HCT116 (cell line): ENCODE measurements around the gene GOSR1. TPM values are rescaled to one million over a fixed set of nuclear protein-coding genes. Genes with fewer than 3 reads are reported as not detected.
"Not testable (repeated sequence)": the region's sequence is repeated elsewhere in the genome, so short reads cannot be mapped to it uniquely, and the experiment has no call there.

Source experiments
- ATAC-seq: fragments of 200-7000 bp; cut with Tn5 transposase; 2 replicates; pipeline ENCODE4 v1.9.1; 2020; ENCODE audit warnings: mild to moderate bottlenecking, moderate library complexity
- BruUV-seq: library from RNA; stranded (reverse); fragments of 400-500 nt; replicated peaks from 2 replicates; lab custom pipeline; 2021; lab: Mats Ljungman, UMichigan
- CTCF ChIA-PET: fragments of 300-600 bp; sonication (Branson Sonifier 250); formaldehyde crosslinking; loops from one replicate; lab custom pipeline; 2021; ENCODE audit warnings: antibody characterized with exemption; lab: Charles Lee
- POLR2A ChIA-PET: fragments of 300-600, 350-600 bp; sonication (Branson Sonifier 250); formaldehyde crosslinking; loops from one replicate; lab custom pipeline; 2021; ENCODE audit warnings: antibody characterized with exemption; lab: Charles Lee
- RAD21 ChIA-PET, 2 experiments: fragments of 300-600 bp; sonication (Branson Sonifier 250); formaldehyde crosslinking; loops; one replicate each; lab custom pipeline; 2023; ENCODE audit warnings: low total read pairs in 2 of 2; ENCODE audit not compliant: uncharacterized antibody in 2 of 2, unreplicated experiment in 2 of 2, low non-redundant PET in 1 of 2; lab: Charles Lee
- DNase-seq: peaks from one replicate; pipeline ENCODE4 v3.0.0-alpha.2; 2010; ENCODE audit warnings: low read depth, low spot score
- H2AFZ ChIP-seq: fragments of 200-600 bp; shearing (Covaris generic), sonication (generic); 2 replicates; pipeline ENCODE4 v1.6.1; 2017; ENCODE audit warnings: low read depth, mixed run types, mixed read lengths, antibody characterized with exemption, low read length; ENCODE audit not compliant: poor library complexity, severe bottlenecking
- H3K27ac ChIP-seq: 2 replicates; pipeline ENCODE4 v1.5.1; 2012; ENCODE audit warnings: low read depth, low read length
- H3K27me3 ChIP-seq: fragments of 200-600 bp; sonication (generic); 2 replicates; pipeline ENCODE4 v1.6.1; 2016; ENCODE audit warnings: mixed run types, low read length, mixed read lengths; ENCODE audit not compliant: insufficient read depth
- H3K36me3 ChIP-seq, 2 experiments: fragments of 200-500 bp in 1 of 2; fragments of 200-600 bp in 1 of 2; sonication (Bioruptor generic) in 1 of 2; sonication (generic) in 1 of 2; 2 replicates each; pipeline versions ENCODE4 v1.5.1 to v1.6.1; 2014 to 2016; ENCODE audit warnings: low read length in 2 of 2, inconsistent platforms in 1 of 2, mixed read lengths in 1 of 2, mixed run types in 1 of 2; ENCODE audit not compliant: insufficient read depth in 2 of 2, control insufficient read depth in 1 of 2
- H3K4me1 ChIP-seq, 2 experiments: fragments of 200-600 bp in 1 of 2; sonication (generic) in 1 of 2; 2 replicates each; pipeline versions ENCODE4 v1.5.1 to v1.6.1; 2012 to 2017; ENCODE audit warnings: low read length in 2 of 2, inconsistent platforms in 1 of 2, mild to moderate bottlenecking in 1 of 2, mixed read lengths in 1 of 2, mixed run types in 1 of 2, moderate library complexity in 1 of 2; ENCODE audit not compliant: insufficient read depth in 2 of 2, control insufficient read depth in 1 of 2
- H3K4me2 ChIP-seq: fragments of 200-600 bp; sonication (generic); 2 replicates; pipeline ENCODE4 v1.6.1; 2017; ENCODE audit warnings: mixed run types, low read length, mixed read lengths
- H3K4me3 ChIP-seq, 2 experiments: fragments of 200-600 bp in 1 of 2; sonication (generic) in 1 of 2; replicated peaks in 1 of 2; 2 replicates each; pipeline ENCODE4 v1.5.1; 2011 to 2016; ENCODE audit warnings: low read length in 2 of 2, control low read depth in 1 of 2, low read depth in 1 of 2, mild to moderate bottlenecking in 1 of 2, mixed read lengths in 1 of 2, mixed run types in 1 of 2
- H3K79me2 ChIP-seq: fragments of 200-600 bp; sonication (generic); 2 replicates; pipeline ENCODE4 v1.6.1; 2017; ENCODE audit warnings: mild to moderate bottlenecking, mixed run types, low read length, moderate library complexity, mixed read lengths; ENCODE audit not compliant: insufficient read depth
- H3K9ac ChIP-seq: fragments of 200-600 bp; sonication (generic); 2 replicates; pipeline ENCODE4 v1.6.1; 2016; ENCODE audit warnings: low read length, mixed read lengths
- H3K9me2 ChIP-seq: fragments of 200-600 bp; sonication (generic), shearing (Covaris generic); 2 replicates; pipeline ENCODE4 v1.6.1; 2017; ENCODE audit warnings: mixed run types, mild to moderate bottlenecking, moderate library complexity; ENCODE audit not compliant: insufficient read depth
- H3K9me3 ChIP-seq, 2 experiments: fragments of 200-500 bp in 1 of 2; fragments of 200-600 bp in 1 of 2; sonication (Bioruptor generic) in 1 of 2; sonication (generic) in 1 of 2; 2 replicates each; pipeline ENCODE4 v1.6.1; 2014 to 2017; ENCODE audit warnings: low read length in 2 of 2, mixed read lengths in 2 of 2, inconsistent platforms in 1 of 2, low read depth in 1 of 2, mild to moderate bottlenecking in 1 of 2, mixed run types in 1 of 2, moderate library complexity in 1 of 2; ENCODE audit not compliant: control insufficient read depth in 1 of 2, insufficient read depth in 1 of 2
- H4K20me1 ChIP-seq: fragments of 200-600 bp; sonication (generic), shearing (Covaris generic); 2 replicates; pipeline ENCODE4 v1.6.1; 2017; ENCODE audit warnings: mixed run types, mild to moderate bottlenecking, moderate library complexity; ENCODE audit not compliant: insufficient read depth
- ATF3 ChIP-seq: IDR thresholded peaks from 2 replicates; pipeline ENCODE4 v1.6.1; 2012
- CEBPB ChIP-seq: IDR thresholded peaks from 2 replicates; pipeline ENCODE4 v1.6.1; 2012; ENCODE audit warnings: low read depth
- FOSL1 ChIP-seq: IDR thresholded peaks from 2 replicates; pipeline ENCODE4 v1.6.1; 2012; ENCODE audit warnings: low read depth
- POLR2AphosphoS5 ChIP-seq: IDR thresholded peaks from 2 replicates; pipeline ENCODE4 v1.6.1; 2011; ENCODE audit warnings: mild to moderate bottlenecking, low read depth, low read length, moderate library complexity
- TCF7L2 ChIP-seq: IDR thresholded peaks from 2 replicates; pipeline ENCODE4 v1.7.0; 2011; ENCODE audit warnings: borderline replicate concordance, inconsistent platforms; ENCODE audit not compliant: insufficient read depth, insufficient read length; ENCODE audit errors: extremely low read depth
- intact Hi-C: fragments of 100-400 bp; cut with micrococcal nuclease; formaldehyde crosslinking; loops from 2 replicates; pipeline ENCODE4 v1.10.0; 2022
- total RNA-seq: library from RNA; stranded (reverse); gene quantifications from one replicate; pipeline ENCODE4 v1.2.1, GENCODE V29; 2021; ENCODE audit not compliant: unreplicated experiment
- TF ChIP-seq, protein P1 (sequence below): IDR thresholded peaks from 2 replicates; pipeline ENCODE4 v1.6.1; 2012; ENCODE audit warnings: low read depth

GOSR1 gene
- total RNA-seq, 1 experiment from 2014 or later = 48.8 TPM

GRCh38 chr17:30570191-30570590 is 93.0 kb downstream of the GOSR1 start:
- Histone ChIP-seq H3K4me3 (no peak overlapping the region), H3K9me3 (no peaks in the 10 kb centered on the region), H3K4me1 (no peaks in the 10 kb centered on the region), H4K20me1 (no peaks in the 10 kb centered on the region), H3K9me2 (no peaks in the 10 kb centered on the region), H3K4me2 (no peak overlapping the region), H3K79me2 (no peaks in the 10 kb centered on the region), H3K27me3 (no peaks in the 10 kb centered on the region), H3K36me3 (no peaks in the 10 kb centered on the region), H3K27ac (no peak overlapping the region), H3K9ac (no peak overlapping the region)
- DNase-seq (no peak), ATAC-seq (no peak)
- ChIA-PET POLR2A (no interaction called here), CTCF (no interaction called here), RAD21 (no interaction called here)
- no TSS peak for BruUV-seq
- TF ChIP-seq, protein P1, sequence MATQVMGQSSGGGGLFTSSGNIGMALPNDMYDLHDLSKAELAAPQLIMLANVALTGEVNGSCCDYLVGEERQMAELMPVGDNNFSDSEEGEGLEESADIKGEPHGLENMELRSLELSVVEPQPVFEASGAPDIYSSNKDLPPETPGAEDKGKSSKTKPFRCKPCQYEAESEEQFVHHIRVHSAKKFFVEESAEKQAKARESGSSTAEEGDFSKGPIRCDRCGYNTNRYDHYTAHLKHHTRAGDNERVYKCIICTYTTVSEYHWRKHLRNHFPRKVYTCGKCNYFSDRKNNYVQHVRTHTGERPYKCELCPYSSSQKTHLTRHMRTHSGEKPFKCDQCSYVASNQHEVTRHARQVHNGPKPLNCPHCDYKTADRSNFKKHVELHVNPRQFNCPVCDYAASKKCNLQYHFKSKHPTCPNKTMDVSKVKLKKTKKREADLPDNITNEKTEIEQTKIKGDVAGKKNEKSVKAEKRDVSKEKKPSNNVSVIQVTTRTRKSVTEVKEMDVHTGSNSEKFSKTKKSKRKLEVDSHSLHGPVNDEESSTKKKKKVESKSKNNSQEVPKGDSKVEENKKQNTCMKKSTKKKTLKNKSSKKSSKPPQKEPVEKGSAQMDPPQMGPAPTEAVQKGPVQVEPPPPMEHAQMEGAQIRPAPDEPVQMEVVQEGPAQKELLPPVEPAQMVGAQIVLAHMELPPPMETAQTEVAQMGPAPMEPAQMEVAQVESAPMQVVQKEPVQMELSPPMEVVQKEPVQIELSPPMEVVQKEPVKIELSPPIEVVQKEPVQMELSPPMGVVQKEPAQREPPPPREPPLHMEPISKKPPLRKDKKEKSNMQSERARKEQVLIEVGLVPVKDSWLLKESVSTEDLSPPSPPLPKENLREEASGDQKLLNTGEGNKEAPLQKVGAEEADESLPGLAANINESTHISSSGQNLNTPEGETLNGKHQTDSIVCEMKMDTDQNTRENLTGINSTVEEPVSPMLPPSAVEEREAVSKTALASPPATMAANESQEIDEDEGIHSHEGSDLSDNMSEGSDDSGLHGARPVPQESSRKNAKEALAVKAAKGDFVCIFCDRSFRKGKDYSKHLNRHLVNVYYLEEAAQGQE = no peak
- TF ChIP-seq POLR2AphosphoS5 = no peak
- no peak for TF ChIP-seq FOSL1
- TF ChIP-seq, all 23 proteins: peak for 0
- intact Hi-C loops = no loop called here
- no peak overlapping the region for H2AFZ ChIP-seq

DNA sequence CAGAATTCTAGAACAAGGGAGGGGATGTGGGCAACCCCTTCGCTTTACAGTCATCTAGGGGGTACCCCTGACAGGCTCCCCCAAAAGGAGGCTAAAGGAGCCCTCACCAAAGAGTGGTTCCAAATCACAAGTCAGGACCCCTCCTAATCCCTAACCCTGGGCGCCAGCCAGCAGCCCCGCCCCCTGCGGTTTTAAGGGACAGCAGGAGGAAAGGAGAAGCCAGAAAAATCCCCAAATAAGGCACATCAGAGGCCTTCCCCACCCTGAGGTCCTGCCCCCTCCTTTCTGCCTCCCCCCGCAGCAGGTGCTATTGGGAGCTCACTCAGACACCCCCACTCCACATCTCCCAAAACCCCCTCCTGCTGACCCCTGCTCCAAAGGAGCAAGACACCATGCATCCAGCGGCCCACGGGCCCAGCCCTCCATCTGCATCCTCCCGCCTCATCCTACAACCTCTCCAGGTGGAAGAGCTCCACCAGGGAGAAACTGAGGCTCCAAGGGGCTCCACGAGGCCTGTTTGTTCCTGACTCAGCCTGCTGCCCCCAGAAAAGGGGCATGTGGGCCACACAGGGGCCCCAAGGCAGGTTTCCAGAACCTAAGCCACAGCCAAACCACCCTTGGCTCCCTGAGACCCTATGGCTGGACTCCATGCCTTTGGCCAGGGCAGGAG is 93.5 kb downstream of the GOSR1 start:
- ChIA-PET CTCF (no interaction called here), RAD21 (no interaction called here)
- no peak for DNase-seq

GRCh38 chr17:30571404-30571803 is 94.2 kb downstream of the GOSR1 start:
- DNase-seq, BruUV-seq: not testable (repeated sequence)

More for the DNA sequence above, 93.5 kb downstream of the GOSR1 start:
- Histone ChIP-seq H3K79me2 (no peaks in the 10 kb centered on the region), H3K9me2 (no peaks in the 10 kb centered on the region), H3K9ac (no peak overlapping the region), H3K27me3 (no peaks in the 10 kb centered on the region), H3K27ac (no peak overlapping the region), H4K20me1 (no peaks in the 10 kb centered on the region), H3K4me3 (no peak overlapping the region), H3K4me1 (no peaks in the 10 kb centered on the region), H3K4me2 (no peak overlapping the region), H3K36me3 (no peaks in the 10 kb centered on the region), H3K9me3 (no peaks in the 10 kb centered on the region), H2AFZ (no peak overlapping the region)
- ATAC-seq = no peak
- POLR2A ChIA-PET = no interaction called here
- TF ChIP-seq TCF7L2 = no peak
- TF ChIP-seq CEBPB = no peak
- no peak for TF ChIP-seq ATF3
- intact Hi-C loops = no loop called here
- no TSS peak for BruUV-seq

More at GRCh38 chr17:30571404-30571803, 94.2 kb downstream of the GOSR1 start:
- H3K4me2 ChIP-seq, intact Hi-C loops, H3K9ac ChIP-seq, H3K27ac ChIP-seq, H3K4me1 ChIP-seq, H3K9me3 ChIP-seq, H3K27me3 ChIP-seq, H3K9me2 ChIP-seq, CTCF ChIA-PET, POLR2A ChIA-PET, RAD21 ChIA-PET, H3K79me2 ChIP-seq, ATAC-seq, H4K20me1 ChIP-seq, H3K36me3 ChIP-seq, H2AFZ ChIP-seq, H3K4me3 ChIP-seq: not testable (repeated sequence)
